ENCODE measurements around the gene P3H4. TPM values are rescaled to one million over a fixed set of nuclear protein-coding genes. Genes with fewer than 3 reads are reported as not detected.

The P3H4 gene
- total RNA-seq, 1 donor from 2014 or later, result 6.0 TPM

GRCh38 chr17:41754066-41754465, 57.7 kb downstream of the P3H4 start:
- H3K27ac ChIP-seq (replicated peaks), result no peak overlapping the region
- no peaks in the 10 kb centered on the region for H3K4me1 ChIP-seq
- H3K9me3 ChIP-seq (replicated peaks), result no peaks in the 10 kb centered on the region
- no peaks in the 10 kb centered on the region for H3K27me3 ChIP-seq (ENCODE audit: low read depth)
- H3K4me3 ChIP-seq, result no peak overlapping the region
- DNase-seq, result no peak
- intact Hi-C loops (cut with micrococcal nuclease), result no loop called here
- no peak for TF ChIP-seq CTCF (IDR thresholded peaks at IDR 0.05; ENCODE audit: borderline replicate concordance)
- peaks cover 50% of the 10 kb centered on the region for H3K36me3 ChIP-seq

Other genes with a start within 250 kb of the P3H4 start
- not detected for gene KRT9, start 239.9 kb downstream of the P3H4 start, total RNA-seq
- gene KRT14, start 225.1 kb downstream of the P3H4 start, total RNA-seq, result not detected
- not detected for gene KRT16, start 199.2 kb downstream of the P3H4 start, total RNA-seq
- not detected for gene KRT17, start 187.4 kb downstream of the P3H4 start, total RNA-seq
- 1,125 TPM for gene EIF1, start 123.1 kb downstream of the P3H4 start, total RNA-seq
- gene GAST, start 99.6 kb downstream of the P3H4 start, total RNA-seq, result not detected
- gene HAP1, start 77.3 kb downstream of the P3H4 start, total RNA-seq, result 0.14 TPM
- gene JUP, start 25.2 kb downstream of the P3H4 start, total RNA-seq, result 160 TPM
- gene FKBP10, start 1.1 kb upstream of the P3H4 start, total RNA-seq, result 10.4 TPM
- 18.3 TPM for gene NT5C3B, start 24.3 kb upstream of the P3H4 start, total RNA-seq
- not detected for gene KLHL10, start 25.9 kb upstream of the P3H4 start, total RNA-seq
- gene KLHL11, start 53.5 kb upstream of the P3H4 start, total RNA-seq, result 3.5 TPM
- 23.5 TPM for gene ACLY, start 107.0 kb upstream of the P3H4 start, total RNA-seq
- 1.3 TPM for gene ODAD4, start 118.7 kb upstream of the P3H4 start, total RNA-seq
- gene CNP, start 154.8 kb upstream of the P3H4 start, total RNA-seq, result 24.9 TPM
- 71.2 TPM for gene DNAJC7, start 205.5 kb upstream of the P3H4 start, total RNA-seq
- gene NKIRAS2, start 208.1 kb upstream of the P3H4 start, total RNA-seq, result 50.9 TPM
- 0.63 TPM for gene C17orf113, start 238.7 kb upstream of the P3H4 start, total RNA-seq

Measured in left ventricle myocardium inferior (tissue), 1 donor.